ENCODE results near the gene NYNRIN. TPM values are rescaled to one million over a fixed set of nuclear protein-coding genes. Genes with fewer than 3 reads are reported as not detected.
A peak's percentile ranks its signal among the peaks of the same experiment; 100 is the strongest.

Gene NYNRIN
- total RNA-seq, 1 donor from 2014 or later: 15.5 TPM

DNA sequence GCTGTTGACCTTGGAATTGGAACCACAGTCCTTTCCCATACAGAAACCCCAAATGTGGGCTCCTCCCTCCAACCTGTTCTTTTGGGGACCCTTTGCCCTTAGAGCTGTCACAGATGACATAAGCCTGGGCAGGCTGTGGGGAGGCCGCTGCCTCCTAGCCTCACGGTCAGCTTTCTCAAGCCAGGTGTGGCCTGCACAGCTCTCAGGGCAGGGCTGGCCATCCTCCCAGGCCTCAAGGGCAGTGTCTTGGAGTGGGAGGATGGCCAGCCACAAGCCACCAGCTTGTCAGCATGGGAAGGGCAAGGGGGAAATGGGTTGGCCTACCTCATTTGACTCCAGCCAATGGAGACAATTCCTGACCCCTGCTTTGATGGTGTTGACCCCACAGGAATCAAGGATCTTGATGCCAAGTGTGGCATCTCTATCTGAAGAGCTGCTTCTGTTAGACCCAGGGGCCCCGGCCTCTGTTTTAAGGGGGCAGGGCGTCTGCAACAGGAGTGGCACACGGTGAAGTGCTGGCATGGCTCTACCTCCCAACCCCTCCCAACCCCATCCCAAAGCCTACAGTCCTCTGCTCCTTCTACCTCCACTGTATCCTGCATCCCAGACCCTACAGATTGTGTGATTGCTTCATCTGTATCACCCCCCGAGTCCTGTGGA, 19.2 kb downstream of the NYNRIN start:
- Mint-ChIP-seq H3K4me3 (no peak overlapping the region), H3K36me3 (no peaks in the 10 kb centered on the region), H3K27me3 (ENCODE audit: insufficient read depth, low read depth) (peaks cover 5% of the 10 kb centered on the region), H3K4me1 (no peaks in the 10 kb centered on the region), H3K9me3 (no peaks in the 10 kb centered on the region), H3K27ac (no peak overlapping the region)
- Histone ChIP-seq H3F3A (ENCODE audit: low read depth) (no peaks in the 10 kb centered on the region), H4K20me1 (ENCODE audit: low read depth) (peaks cover 4% of the 10 kb centered on the region), H3K4me3 (no peak overlapping the region), H3K36me3 (no peaks in the 10 kb centered on the region), H3K9ac (no peak overlapping the region), H3K9me3 (ENCODE audit: low read depth) (no peaks in the 10 kb centered on the region), H3K27me3 (peaks cover 38% of the 10 kb centered on the region), H2AFZ (replicated peaks) (no peak overlapping the region), H3K4me2 (no peak overlapping the region), H3K79me2 (ENCODE audit: low read depth) (no peaks in the 10 kb centered on the region), H3K4me1 (no peaks in the 10 kb centered on the region), H3K27ac (no peak overlapping the region)
- no peak for TF ChIP-seq EZH2 (IDR thresholded peaks at IDR 0.05)
- TF ChIP-seq, protein P1, sequence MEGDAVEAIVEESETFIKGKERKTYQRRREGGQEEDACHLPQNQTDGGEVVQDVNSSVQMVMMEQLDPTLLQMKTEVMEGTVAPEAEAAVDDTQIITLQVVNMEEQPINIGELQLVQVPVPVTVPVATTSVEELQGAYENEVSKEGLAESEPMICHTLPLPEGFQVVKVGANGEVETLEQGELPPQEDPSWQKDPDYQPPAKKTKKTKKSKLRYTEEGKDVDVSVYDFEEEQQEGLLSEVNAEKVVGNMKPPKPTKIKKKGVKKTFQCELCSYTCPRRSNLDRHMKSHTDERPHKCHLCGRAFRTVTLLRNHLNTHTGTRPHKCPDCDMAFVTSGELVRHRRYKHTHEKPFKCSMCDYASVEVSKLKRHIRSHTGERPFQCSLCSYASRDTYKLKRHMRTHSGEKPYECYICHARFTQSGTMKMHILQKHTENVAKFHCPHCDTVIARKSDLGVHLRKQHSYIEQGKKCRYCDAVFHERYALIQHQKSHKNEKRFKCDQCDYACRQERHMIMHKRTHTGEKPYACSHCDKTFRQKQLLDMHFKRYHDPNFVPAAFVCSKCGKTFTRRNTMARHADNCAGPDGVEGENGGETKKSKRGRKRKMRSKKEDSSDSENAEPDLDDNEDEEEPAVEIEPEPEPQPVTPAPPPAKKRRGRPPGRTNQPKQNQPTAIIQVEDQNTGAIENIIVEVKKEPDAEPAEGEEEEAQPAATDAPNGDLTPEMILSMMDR (IDR thresholded peaks at IDR 0.05): no peak
- TF ChIP-seq EZH2phosphoT487 (IDR thresholded peaks at IDR 0.05): no peak
- DNase-seq (ENCODE audit: low spot score): no peak

DNA sequence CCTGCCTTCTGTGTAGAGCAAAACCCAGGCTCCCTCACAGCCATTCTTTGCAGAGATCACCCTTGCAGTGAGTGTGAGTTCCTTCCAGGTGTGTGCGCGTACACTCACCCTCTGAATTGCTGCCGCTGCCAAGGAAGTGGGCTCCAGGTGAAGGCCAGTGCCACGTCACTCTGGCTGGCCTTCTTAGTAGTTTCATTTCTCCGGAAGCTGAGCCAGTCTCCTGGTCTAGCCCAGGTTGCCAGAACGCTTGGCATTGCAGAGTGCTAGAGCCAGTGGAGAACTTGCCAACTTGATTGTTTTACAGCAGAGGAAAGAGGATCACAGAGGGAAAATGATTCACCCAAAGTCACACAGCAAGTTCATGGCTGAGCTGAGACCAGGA, 19.7 kb downstream of the NYNRIN start:
- no peak for DNase-seq (ENCODE audit: low spot score)
- Histone ChIP-seq H2AFZ (replicated peaks) (no peak overlapping the region), H3K79me2 (ENCODE audit: low read depth) (no peaks in the 10 kb centered on the region), H3K27me3 (peaks cover 43% of the 10 kb centered on the region), H3K9me3 (ENCODE audit: low read depth) (no peaks in the 10 kb centered on the region), H3K4me3 (no peak overlapping the region), H3K9ac (no peak overlapping the region), H3K27ac (no peak overlapping the region), H3F3A (ENCODE audit: low read depth) (no peaks in the 10 kb centered on the region), H3K36me3 (no peaks in the 10 kb centered on the region), H4K20me1 (ENCODE audit: low read depth) (peaks cover 4% of the 10 kb centered on the region), H3K4me2 (no peak overlapping the region), H3K4me1 (no peaks in the 10 kb centered on the region)
- Mint-ChIP-seq H3K9me3 (no peaks in the 10 kb centered on the region), H3K36me3 (no peaks in the 10 kb centered on the region), H3K27me3 (ENCODE audit: insufficient read depth, low read depth) (peaks cover 5% of the 10 kb centered on the region), H3K27ac (peak overlapping the region; percentile 38), H3K4me3 (no peak overlapping the region), H3K4me1 (no peaks in the 10 kb centered on the region)
- no peak for TF ChIP-seq EZH2phosphoT487 (IDR thresholded peaks at IDR 0.05)
- no peak for TF ChIP-seq EZH2 (IDR thresholded peaks at IDR 0.05)
- TF ChIP-seq, protein P1 (IDR thresholded peaks at IDR 0.05): no peak

DNA sequence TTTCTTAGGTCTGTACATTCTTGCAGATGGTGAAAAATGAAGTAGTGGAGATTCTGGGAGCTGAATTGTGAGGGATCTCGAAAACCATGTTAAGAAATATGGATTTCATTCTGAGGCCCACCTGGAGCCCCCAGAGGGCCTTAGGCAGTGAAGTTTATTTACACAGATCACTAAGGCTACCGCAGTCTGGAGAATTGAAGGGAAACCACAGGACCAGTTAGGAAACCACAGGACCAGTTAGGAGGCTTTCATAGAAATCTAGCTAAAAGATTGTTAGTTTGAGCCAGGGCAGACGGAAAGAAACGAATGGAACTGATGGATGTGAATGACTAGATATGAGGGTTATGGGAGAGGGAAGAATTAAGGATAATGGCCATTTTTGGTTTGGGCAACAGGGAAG, 23.5 kb downstream of the NYNRIN start:
- no peaks in the 10 kb centered on the region for H3F3A ChIP-seq (ENCODE audit: low read depth)
- H3K4me3 ChIP-seq: no peak overlapping the region
- peaks cover 68% of the 10 kb centered on the region for H3K27me3 ChIP-seq
- H3K79me2 ChIP-seq (ENCODE audit: low read depth): no peaks in the 10 kb centered on the region
- H3K36me3 ChIP-seq: no peaks in the 10 kb centered on the region
- Mint-ChIP-seq H3K36me3 (no peaks in the 10 kb centered on the region), H3K27me3 (ENCODE audit: insufficient read depth, low read depth) (peaks cover 2% of the 10 kb centered on the region), H3K4me1 (no peaks in the 10 kb centered on the region), H3K9me3 (no peaks in the 10 kb centered on the region), H3K27ac (no peak overlapping the region), H3K4me3 (no peak overlapping the region)
- peaks cover 4% of the 10 kb centered on the region for H4K20me1 ChIP-seq (ENCODE audit: low read depth)
- no peak overlapping the region for H3K4me2 ChIP-seq
- DNase-seq (ENCODE audit: low spot score): no peak
- TF ChIP-seq EZH2phosphoT487 (IDR thresholded peaks at IDR 0.05) (no peak), EZH2 (IDR thresholded peaks at IDR 0.05) (no peak)
- TF ChIP-seq, protein P1 (IDR thresholded peaks at IDR 0.05): no peak
- no peaks in the 10 kb centered on the region for H3K4me1 ChIP-seq
- H3K27ac ChIP-seq: no peak overlapping the region
- no peaks in the 10 kb centered on the region for H3K9me3 ChIP-seq (ENCODE audit: low read depth)
- no peak overlapping the region for H3K9ac ChIP-seq
- no peak overlapping the region for H2AFZ ChIP-seq (replicated peaks)
